Panc1 (cell line): ENCODE results near the gene SEC63.

Source experiments
- CTCF ChIP-seq: fragments of 450-650 bp; IDR thresholded peaks from 2 replicates; pipeline ENCODE4 v1.5.1; 2017; ENCODE audit warnings: mild to moderate bottlenecking
- POLR2AphosphoS5 ChIP-seq: IDR thresholded peaks from 2 replicates; pipeline ENCODE4 v1.6.1; 2012; ENCODE audit warnings: mild to moderate bottlenecking, low read depth, low read length, moderate library complexity
- REST ChIP-seq, 2 experiments: IDR thresholded peaks; 2 replicates each; pipeline ENCODE4 v1.6.1; 2011 to 2012; ENCODE audit warnings: low read depth in 2 of 2, control low read depth in 1 of 2, low read length in 1 of 2, mild to moderate bottlenecking in 1 of 2, moderate library complexity in 1 of 2; ENCODE audit not compliant: insufficient read depth in 1 of 2
- SIN3A ChIP-seq: IDR thresholded peaks from 2 replicates; pipeline ENCODE4 v1.6.1; 2012; ENCODE audit warnings: low read depth, mild to moderate bottlenecking, low read length, moderate library complexity, borderline replicate concordance; ENCODE audit not compliant: insufficient read depth
- TCF7L2 ChIP-seq: IDR thresholded peaks from 2 replicates; pipeline ENCODE4 v1.6.1; 2011; ENCODE audit warnings: mild to moderate bottlenecking, low read depth, low read length, inconsistent platforms

GRCh38 chr6:107819217-107819616 lies 138.8 kb downstream of the SEC63 start:
- TF ChIP-seq CTCF (no peak), REST (IDR thresholded peaks at IDR 0.05; ENCODE audit: insufficient read depth in 1 of 2, low read depth in 2 of 2, low read length in 1 of 2) (no peak), POLR2AphosphoS5 (no peak), SIN3A (no peak), TCF7L2 (no peak)
